HL-60 (cell line): Measurements from ENCODE around the gene ALOX12B.

Experiments used
- DNase-seq, 2 experiments: peaks; one replicate each; pipeline ENCODE4 v3.0.0-alpha.2; 2010 to 2020; ENCODE audit warnings: low read depth in 1 of 2, low spot score in 1 of 2
- H3K27ac ChIP-seq: fragments of 250-450 bp; sonication (Bioruptor Pico); replicated peaks from 2 replicates; pipeline ENCODE4 v1.5.1; 2020; ENCODE audit warnings: mild to moderate bottlenecking, moderate library complexity
- H3K27me3 ChIP-seq: fragments of 250-450 bp; sonication (Bioruptor Pico); 2 replicates; pipeline ENCODE4 v1.5.1; 2021; ENCODE audit warnings: mild to moderate bottlenecking, moderate library complexity; ENCODE audit not compliant: insufficient read depth, poor library complexity, severe bottlenecking
- H3K4me3 ChIP-seq: replicated peaks from 2 replicates; pipeline ENCODE4 v1.5.1; 2011; ENCODE audit warnings: mild to moderate bottlenecking, control low read depth, low read length; ENCODE audit not compliant: insufficient read depth
- GABPA ChIP-seq: IDR thresholded peaks from 2 replicates; pipeline ENCODE4 v1.6.1; 2012; ENCODE audit warnings: low read depth
- POLR2AphosphoS5 ChIP-seq: IDR thresholded peaks from 2 replicates; pipeline ENCODE4 v1.6.1; 2012; ENCODE audit warnings: low read depth
- SPI1 ChIP-seq: IDR thresholded peaks from 2 replicates; pipeline ENCODE4 v1.6.1; 2012; ENCODE audit warnings: low read depth, mild to moderate bottlenecking, borderline replicate concordance
- TF ChIP-seq, protein P1 (sequence below): IDR thresholded peaks from one replicate; pipeline ENCODE4 v1.5.1; 2011; ENCODE audit warnings: low read length, control low read depth, inconsistent platforms; ENCODE audit not compliant: insufficient read depth
- TF ChIP-seq, protein P2 (sequence below): IDR thresholded peaks from 2 replicates; pipeline ENCODE4 v1.6.1; 2012; ENCODE audit warnings: low read depth; ENCODE audit not compliant: insufficient replicate concordance

The ALOX12B gene

DNA sequence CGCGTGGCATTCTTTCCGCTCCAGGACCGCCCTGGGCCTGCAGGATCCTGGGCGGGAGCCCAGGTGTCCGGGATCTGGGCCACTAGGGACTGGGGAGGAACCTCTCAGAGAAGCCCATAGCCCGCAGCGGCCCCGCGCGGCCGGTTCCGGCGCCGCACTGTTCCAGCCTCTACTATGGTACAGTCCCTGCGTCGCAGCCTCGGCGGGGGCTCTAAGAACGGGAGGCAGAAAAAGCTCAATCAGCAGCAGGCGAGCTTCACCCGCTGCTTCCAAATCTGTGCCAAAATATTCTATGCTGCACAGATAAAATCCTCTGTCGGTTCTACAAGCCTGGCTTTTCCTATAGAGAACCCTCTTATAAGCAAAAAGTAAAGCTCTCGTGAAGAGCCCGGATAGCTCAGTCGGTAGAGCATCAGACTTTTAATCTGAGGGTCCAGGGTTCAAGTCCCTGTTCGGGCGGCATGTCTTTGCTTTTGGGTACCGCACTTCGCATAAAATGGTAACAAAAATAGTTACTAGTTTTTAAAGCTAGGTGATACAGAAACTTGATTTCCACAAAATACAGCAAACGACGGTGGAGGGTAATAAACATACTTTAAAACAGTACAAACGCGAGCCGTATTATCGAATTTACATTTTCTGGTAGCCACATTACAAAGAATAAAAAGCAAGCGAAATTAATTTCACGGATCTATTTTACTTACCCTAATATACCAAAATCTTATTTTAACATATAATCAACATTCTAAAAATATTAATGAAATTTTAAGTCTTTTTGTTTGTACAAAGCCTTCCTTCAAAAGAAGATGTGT lies 31.5 kb upstream of the ALOX12B start:
- peak in 1 of 2 experiments; percentile 65 for DNase-seq
- TF ChIP-seq GABPA (no peak), SPI1 (no peak), POLR2AphosphoS5 (no peak)
- TF ChIP-seq, protein P1, sequence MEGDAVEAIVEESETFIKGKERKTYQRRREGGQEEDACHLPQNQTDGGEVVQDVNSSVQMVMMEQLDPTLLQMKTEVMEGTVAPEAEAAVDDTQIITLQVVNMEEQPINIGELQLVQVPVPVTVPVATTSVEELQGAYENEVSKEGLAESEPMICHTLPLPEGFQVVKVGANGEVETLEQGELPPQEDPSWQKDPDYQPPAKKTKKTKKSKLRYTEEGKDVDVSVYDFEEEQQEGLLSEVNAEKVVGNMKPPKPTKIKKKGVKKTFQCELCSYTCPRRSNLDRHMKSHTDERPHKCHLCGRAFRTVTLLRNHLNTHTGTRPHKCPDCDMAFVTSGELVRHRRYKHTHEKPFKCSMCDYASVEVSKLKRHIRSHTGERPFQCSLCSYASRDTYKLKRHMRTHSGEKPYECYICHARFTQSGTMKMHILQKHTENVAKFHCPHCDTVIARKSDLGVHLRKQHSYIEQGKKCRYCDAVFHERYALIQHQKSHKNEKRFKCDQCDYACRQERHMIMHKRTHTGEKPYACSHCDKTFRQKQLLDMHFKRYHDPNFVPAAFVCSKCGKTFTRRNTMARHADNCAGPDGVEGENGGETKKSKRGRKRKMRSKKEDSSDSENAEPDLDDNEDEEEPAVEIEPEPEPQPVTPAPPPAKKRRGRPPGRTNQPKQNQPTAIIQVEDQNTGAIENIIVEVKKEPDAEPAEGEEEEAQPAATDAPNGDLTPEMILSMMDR: peak; percentile 48
- TF ChIP-seq, protein P2, sequence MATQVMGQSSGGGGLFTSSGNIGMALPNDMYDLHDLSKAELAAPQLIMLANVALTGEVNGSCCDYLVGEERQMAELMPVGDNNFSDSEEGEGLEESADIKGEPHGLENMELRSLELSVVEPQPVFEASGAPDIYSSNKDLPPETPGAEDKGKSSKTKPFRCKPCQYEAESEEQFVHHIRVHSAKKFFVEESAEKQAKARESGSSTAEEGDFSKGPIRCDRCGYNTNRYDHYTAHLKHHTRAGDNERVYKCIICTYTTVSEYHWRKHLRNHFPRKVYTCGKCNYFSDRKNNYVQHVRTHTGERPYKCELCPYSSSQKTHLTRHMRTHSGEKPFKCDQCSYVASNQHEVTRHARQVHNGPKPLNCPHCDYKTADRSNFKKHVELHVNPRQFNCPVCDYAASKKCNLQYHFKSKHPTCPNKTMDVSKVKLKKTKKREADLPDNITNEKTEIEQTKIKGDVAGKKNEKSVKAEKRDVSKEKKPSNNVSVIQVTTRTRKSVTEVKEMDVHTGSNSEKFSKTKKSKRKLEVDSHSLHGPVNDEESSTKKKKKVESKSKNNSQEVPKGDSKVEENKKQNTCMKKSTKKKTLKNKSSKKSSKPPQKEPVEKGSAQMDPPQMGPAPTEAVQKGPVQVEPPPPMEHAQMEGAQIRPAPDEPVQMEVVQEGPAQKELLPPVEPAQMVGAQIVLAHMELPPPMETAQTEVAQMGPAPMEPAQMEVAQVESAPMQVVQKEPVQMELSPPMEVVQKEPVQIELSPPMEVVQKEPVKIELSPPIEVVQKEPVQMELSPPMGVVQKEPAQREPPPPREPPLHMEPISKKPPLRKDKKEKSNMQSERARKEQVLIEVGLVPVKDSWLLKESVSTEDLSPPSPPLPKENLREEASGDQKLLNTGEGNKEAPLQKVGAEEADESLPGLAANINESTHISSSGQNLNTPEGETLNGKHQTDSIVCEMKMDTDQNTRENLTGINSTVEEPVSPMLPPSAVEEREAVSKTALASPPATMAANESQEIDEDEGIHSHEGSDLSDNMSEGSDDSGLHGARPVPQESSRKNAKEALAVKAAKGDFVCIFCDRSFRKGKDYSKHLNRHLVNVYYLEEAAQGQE: no peak
- peak overlapping the region; percentile 19; the same call in 1 of the 2 replicates for H3K27ac ChIP-seq
- H3K4me3 ChIP-seq: peak overlapping the region; percentile 65
- H3K27me3 ChIP-seq: peaks cover 10% of the 10 kb centered on the region

DNA sequence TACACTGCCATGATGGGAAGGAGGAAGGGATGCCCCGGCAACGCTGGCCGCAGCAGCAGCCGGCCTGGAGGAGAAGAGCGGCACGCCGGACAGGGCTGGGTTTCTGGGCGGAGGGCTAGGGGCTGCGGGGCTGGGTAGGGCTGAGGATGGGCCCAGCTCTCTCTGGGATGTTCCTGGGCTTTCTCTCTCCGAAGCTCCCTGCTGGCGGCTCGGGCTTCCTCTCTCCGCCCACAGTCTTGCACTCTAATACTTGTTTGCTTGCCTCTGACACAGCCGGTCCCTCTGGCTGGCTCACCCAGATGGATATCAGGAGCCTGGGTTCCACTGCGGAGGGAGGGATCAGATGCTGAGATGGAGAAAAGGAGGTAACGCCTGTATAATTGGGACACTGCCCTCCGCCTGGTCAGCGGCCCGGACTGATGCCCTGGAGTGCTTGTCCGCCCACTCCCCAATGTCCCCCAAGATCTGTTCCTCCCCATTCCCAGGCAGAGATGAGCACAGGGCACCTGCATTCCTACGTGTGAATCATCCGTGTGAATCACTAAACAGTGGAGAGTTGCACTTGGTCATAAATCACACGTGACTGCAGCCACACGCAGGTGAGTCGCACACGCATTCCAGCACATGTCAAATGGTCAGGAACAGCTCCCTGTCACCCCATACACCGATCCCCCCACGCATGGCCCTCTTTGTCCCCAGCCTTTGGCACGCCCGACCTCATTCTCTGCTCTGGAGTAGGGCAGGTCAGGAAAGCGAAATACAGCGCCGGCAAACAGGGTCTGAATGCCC lies 30.7 kb upstream of the ALOX12B start, which contains the start of gene ALOXE3:
Gene ALOXE3, minus strand, starts transcription at position 535 of the 789 bp plus-strand sequence. Its CDS starts 524 bp downstream, at position 11.
- TF ChIP-seq GABPA: no peak
- TF ChIP-seq, protein P1: no peak
- TF ChIP-seq POLR2AphosphoS5: no peak
- no peak for TF ChIP-seq SPI1
- peaks cover 7% of the 10 kb centered on the region for H3K27me3 ChIP-seq
- no peak for DNase-seq
- H3K4me3 ChIP-seq: peak within 1 kb of the TSS; percentile 65
- H3K27ac ChIP-seq: peak within 1 kb of the TSS; percentile 19; the same call in 1 of the 2 replicates

DNA sequence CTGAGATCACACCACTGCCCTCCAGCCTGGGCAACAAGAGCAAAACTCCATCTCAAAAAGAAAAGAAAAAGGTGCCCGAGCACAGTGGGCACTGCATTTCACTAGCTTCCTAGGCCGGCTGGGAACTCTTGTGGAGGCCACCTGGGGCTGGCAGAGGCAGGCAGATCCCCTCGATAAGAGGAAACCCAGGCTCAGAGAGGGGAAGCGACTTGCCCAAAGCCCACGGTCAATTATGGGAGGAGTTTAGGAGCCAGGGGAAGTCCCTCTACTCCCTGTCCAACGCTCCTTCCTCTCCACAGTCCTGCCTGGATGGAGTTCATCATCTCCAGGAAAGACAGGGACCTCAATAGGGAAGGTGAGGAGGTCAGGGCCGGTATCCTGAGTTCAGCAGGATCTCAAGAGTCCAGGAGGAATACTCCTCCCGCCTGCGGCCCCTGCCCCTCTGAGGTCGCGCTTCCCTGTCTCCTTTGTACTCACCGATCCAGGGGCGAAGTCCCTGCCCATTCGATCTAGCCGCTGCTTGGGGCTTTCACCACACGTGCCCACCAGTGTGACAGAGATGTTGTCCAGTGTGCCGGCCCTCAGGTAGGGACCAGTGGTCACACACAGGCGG lies 30.0 kb upstream of the ALOX12B start:
- no peak for DNase-seq
- TF ChIP-seq, protein P2: no peak
- TF ChIP-seq POLR2AphosphoS5 (no peak), GABPA (no peak), SPI1 (no peak)
- TF ChIP-seq, protein P1: no peak
- Histone ChIP-seq H3K27me3 (peaks cover under 1% of the 10 kb centered on the region), H3K4me3 (peak overlapping the region; percentile 65), H3K27ac (no peak overlapping the region)
